ENCODE measurements around the gene IL1RAPL1. TPM values are rescaled to one million over a fixed set of nuclear protein-coding genes. Genes with fewer than 3 reads are reported as not detected.

Gene IL1RAPL1
- total RNA-seq, 4 donors from 2014 or later = 8.2 to 10.9 (median 8.8) TPM

GRCh38 chrX:29138003-29138402 is 550.8 kb downstream of the IL1RAPL1 start:
- no peaks in the 10 kb centered on the region for H3K9me3 ChIP-seq
- no peaks in the 10 kb centered on the region for H3K36me3 ChIP-seq
- TF ChIP-seq POLR2A (IDR thresholded peaks at IDR 0.05) (no peak), EP300 (IDR thresholded peaks at IDR 0.05) (no peak), CTCF (IDR thresholded peaks at IDR 0.05) (no peak)
- no peak overlapping the region for H3K27ac ChIP-seq
- no peak overlapping the region for H3K4me3 ChIP-seq
- H3K27me3 ChIP-seq = no peaks in the 10 kb centered on the region
- DNase-seq (ENCODE audit: low spot score in 2 of 2) = no peak
- whole genome bisulfite sequencing, 2 donors = 75 to 92% methylated on average over 2 of the region's 2 CpGs
- H3K4me1 ChIP-seq = no peaks in the 10 kb centered on the region

DNA sequence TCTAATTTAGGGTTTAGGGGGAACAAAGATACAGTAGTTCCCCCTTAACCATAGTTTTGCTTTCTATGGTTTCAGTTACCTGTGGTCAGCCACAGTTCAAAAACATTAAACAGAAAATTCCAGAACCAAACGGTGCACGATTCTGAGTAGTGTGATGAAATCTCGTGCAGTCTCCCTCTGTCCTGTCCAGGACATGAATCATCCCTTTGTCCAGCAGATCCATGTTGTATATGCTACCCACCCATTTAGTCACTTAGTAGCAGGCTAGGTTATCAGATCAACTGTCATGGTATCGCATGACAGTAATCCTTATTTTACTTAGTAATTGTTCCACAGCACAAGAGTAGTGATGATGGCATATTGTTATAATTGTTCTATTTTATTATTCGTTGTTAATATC is 556.1 kb downstream of the IL1RAPL1 start:
- Histone ChIP-seq H3K9me3 (no peaks in the 10 kb centered on the region), H3K27me3 (no peaks in the 10 kb centered on the region), H3K4me1 (no peaks in the 10 kb centered on the region), H3K27ac (no peak overlapping the region), H3K36me3 (no peaks in the 10 kb centered on the region), H3K4me3 (no peak overlapping the region)
- DNase-seq (ENCODE audit: low spot score in 2 of 2) = no peak
- TF ChIP-seq CTCF (IDR thresholded peaks at IDR 0.05) (no peak), EP300 (IDR thresholded peaks at IDR 0.05) (no peak), POLR2A (IDR thresholded peaks at IDR 0.05) (no peak)
- 78 to 91% methylated on average over 5 of the region's 5 CpGs for WGBS, 2 donors

DNA sequence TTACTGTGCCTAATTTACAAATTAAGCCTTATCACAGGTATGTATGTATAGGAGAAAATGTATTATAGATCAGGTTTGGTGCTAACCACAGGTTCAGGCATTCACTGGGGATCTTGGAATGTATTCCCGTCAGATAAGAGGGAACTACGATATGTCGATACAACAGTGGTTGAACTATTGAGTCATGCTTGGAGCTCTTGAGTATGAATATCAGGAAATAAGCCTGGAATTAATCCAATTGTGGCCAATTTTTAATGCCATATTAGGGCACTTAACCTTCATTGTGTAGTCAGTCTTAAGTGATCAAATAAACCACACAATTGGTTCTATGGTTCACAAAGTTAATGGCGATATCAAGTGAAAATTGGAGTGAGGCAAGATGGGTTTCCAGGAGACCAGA is 556.5 kb downstream of the IL1RAPL1 start:
- no peak for TF ChIP-seq CTCF (IDR thresholded peaks at IDR 0.05)
- TF ChIP-seq EP300 (IDR thresholded peaks at IDR 0.05) = no peak
- TF ChIP-seq POLR2A (IDR thresholded peaks at IDR 0.05) = no peak
- Histone ChIP-seq H3K27me3 (no peaks in the 10 kb centered on the region), H3K27ac (no peak overlapping the region), H3K36me3 (no peaks in the 10 kb centered on the region), H3K4me1 (no peaks in the 10 kb centered on the region), H3K4me3 (no peak overlapping the region), H3K9me3 (no peaks in the 10 kb centered on the region)
- WGBS, 2 donors = 75 to 92% methylated on average over 4 of the region's 4 CpGs
- DNase-seq (ENCODE audit: low spot score in 2 of 2) = no peak

GRCh38 chrX:29145316-29145715 is 558.1 kb downstream of the IL1RAPL1 start:
- 63 to 64% methylated on average over 4 of the region's 4 CpGs for WGBS, 2 donors
- no peak for DNase-seq (ENCODE audit: low spot score in 2 of 2)
- Histone ChIP-seq H3K36me3 (no peaks in the 10 kb centered on the region), H3K27me3 (no peaks in the 10 kb centered on the region), H3K4me3 (no peak overlapping the region), H3K9me3 (no peaks in the 10 kb centered on the region), H3K4me1 (no peaks in the 10 kb centered on the region), H3K27ac (no peak overlapping the region)
- no peak for TF ChIP-seq EP300 (IDR thresholded peaks at IDR 0.05)

DNA sequence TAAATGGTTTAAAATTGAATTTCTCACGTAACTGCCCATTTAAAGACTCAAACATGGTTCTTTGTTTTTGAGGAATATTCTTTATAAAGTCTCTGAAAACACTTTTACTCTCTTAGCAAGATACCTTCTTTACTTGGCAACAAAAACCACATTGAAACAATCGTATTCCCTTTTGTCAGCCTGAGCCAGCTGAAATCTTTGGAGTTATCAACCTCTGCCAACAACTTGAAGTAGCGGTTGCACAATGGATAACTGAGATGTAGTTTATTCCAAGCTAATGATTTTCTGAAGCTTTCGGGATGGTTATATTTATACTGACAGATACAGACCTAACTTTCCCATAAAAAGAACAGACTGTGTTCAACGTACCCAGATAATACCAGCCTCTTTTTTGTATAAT is 561.3 kb downstream of the IL1RAPL1 start:
- no peak overlapping the region for H3K27ac ChIP-seq
- no peak for TF ChIP-seq EP300 (IDR thresholded peaks at IDR 0.05)
- TF ChIP-seq POLR2A (IDR thresholded peaks at IDR 0.05) = no peak
- TF ChIP-seq CTCF (IDR thresholded peaks at IDR 0.05) = no peak
- WGBS, 2 donors = 71 to 73% methylated on average over 5 of the region's 5 CpGs

DNA sequence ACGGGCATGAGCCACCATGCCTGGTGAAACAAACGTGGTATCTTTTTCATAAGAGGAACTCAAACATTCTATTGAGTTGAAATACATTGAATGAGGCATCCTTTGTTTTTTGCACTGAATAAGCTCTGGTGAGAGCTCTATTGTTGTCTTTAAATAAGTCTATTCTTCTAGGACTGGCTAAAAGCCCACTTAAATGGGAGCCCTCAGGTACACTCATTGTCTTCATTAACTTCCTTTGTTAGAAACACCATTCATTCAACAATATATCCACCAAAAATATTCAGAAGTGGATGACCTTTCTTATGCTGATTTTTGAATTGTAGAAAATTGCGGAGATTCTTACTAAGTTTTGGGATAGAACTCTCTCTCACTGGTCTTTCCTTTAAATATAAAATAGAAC is 568.0 kb downstream of the IL1RAPL1 start:
- WGBS, 2 donors = 48 to 60% methylated on average over 3 of the region's 3 CpGs

More for the DNA sequence above, 561.3 kb downstream of the IL1RAPL1 start:
- Histone ChIP-seq H3K36me3 (no peaks in the 10 kb centered on the region), H3K9me3 (no peaks in the 10 kb centered on the region), H3K4me3 (no peak overlapping the region), H3K27me3 (no peaks in the 10 kb centered on the region), H3K4me1 (no peaks in the 10 kb centered on the region)
- no peak for DNase-seq (ENCODE audit: low spot score in 2 of 2)

More for the DNA sequence above, 568.0 kb downstream of the IL1RAPL1 start:
- H3K4me3 ChIP-seq = no peak overlapping the region
- H3K27ac ChIP-seq = no peak overlapping the region
- no peaks in the 10 kb centered on the region for H3K27me3 ChIP-seq
- TF ChIP-seq CTCF (IDR thresholded peaks at IDR 0.05) = no peak
- TF ChIP-seq EP300 (IDR thresholded peaks at IDR 0.05) = no peak
- TF ChIP-seq POLR2A (IDR thresholded peaks at IDR 0.05) = no peak
- DNase-seq (ENCODE audit: low spot score in 2 of 2) = no peak
- no peaks in the 10 kb centered on the region for H3K4me1 ChIP-seq
- no peaks in the 10 kb centered on the region for H3K9me3 ChIP-seq
- H3K36me3 ChIP-seq = no peaks in the 10 kb centered on the region

Measured in tibial nerve (tissue), 4 donors.